ENCODE data around the gene PPP1R16B.

GRCh38 chr20:38771621-38772020 lies 33.9 kb upstream of the PPP1R16B start:
- TF ChIP-seq CTCF (IDR thresholded peaks at IDR 0.05; ENCODE audit: low read depth, low read length) (no peak), EZH2phosphoT487 (IDR thresholded peaks at IDR 0.05; ENCODE audit: low read depth) (no peak)
